GM21576 (cell line): ENCODE data around the gene ROBO1.

ENCODE experiments used
- ATAC-seq: cut with Tn5 transposase; IDR thresholded peaks from one replicate; pipeline ENCODE4 v1.9.1; 2021; ENCODE audit warnings: mild to moderate bottlenecking, moderate library complexity; ENCODE audit not compliant: unreplicated experiment

The ROBO1 gene

DNA sequence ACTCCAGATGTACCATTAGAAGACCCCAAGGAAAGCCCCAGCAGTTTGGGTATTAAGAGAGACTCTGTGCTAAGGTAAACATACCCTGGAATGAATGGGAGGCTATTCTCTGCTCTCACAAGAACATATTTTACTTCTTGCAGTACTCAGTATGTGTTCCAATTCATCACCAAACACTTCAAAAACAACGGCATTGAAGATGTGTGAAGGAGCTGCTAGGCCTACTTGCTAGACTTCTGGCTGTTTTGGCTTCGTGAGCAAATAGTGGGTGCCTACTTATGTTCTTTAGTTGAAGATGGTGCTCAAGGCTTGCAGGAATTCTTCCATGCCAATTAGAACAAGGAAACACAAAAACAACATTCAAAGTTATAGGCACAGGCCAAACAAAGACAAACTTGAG lies 514.5 kb downstream of the ROBO1 start:
- no peak for ATAC-seq

DNA sequence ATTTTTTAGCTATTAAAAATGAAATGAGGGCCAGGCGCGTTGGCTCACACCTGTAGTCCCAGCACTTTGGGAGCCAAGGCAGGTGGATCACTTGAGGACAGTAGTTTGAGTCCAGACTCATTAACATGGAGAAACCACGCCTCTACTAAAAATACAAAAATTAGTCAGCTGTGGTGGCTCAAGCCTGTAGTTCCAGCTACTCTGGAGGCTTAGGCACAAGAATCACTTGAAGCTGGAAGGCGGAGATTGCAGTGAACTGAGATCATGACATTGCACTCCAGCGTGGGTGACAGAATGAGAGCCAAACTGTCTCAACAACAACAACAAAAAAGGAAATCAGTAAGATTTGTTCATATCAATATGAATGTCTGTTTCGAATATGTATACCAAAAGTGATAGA lies 517.1 kb downstream of the ROBO1 start:
- ATAC-seq, result no peak

DNA sequence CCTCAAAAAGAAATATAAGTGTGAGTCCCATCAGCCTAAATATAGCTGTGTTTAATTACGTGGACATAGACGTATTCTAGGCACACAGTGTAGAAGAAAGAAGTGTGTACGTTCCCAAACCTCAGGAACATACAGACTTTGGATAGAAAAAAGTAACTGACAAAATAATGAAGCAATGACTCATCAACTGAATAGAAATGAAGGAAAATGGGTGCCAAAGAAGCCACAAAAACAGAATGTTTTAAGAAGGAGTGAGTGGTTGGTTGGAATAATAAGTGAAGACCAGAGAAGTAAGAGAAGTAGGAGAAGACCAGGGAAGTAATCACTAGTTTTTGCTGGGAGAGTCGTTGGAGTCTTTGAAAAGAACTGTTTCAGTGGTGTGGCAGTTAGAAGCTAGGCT lies 518.1 kb downstream of the ROBO1 start:
- ATAC-seq, result no peak

DNA sequence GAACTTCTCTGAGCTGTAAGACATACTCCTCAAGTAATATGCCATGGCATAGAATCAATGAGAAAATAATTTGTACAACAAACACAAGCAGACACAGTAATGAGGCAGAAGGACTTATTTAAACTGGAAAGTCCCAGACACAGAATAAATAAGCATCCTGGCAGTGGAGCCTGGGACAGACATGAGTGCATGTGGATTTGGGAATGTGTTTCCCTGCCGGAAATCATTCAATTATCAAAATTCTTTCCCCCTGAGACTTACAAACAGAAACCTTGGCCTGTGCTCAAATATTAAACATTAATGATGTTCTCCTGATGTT lies 520.1 kb downstream of the ROBO1 start:
- no peak for ATAC-seq

DNA sequence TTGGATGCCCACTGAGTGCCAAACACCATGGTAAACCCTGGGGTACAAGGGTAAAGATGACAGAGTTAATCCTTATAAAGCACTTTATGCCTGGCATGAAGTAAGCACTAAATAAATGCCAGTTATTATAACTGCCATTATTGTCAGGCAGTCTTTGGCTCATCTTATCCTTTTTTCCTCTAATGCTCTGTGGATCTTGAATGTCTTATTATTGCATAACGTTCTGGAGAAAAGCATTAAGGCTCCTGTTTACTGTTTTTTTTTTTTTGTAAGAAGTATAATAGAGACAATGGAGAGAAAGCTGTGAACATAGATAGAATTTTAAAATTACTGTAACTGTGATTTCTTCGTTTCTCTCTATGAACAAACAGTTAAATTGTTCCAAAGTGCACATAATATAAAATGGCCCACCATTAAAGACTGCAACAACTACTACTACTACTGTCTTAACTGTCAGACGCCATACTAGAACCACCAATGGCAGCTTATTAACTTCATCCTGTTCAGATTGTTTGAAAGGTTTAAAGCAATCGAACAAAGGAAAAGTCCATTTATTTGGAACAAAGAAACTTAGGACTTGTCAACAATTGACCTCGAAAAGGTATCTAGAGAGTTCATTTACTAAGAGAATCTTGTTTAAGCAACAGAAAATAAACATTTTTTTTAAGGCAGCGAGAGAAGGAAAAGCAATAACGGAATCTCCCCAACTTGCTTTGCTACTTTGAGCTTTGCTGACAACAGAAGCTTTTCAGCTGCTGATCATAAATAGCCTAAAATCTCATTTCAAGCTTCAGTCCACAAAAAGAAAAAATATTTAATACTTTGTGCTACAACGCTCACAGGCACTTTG lies 520.7 kb downstream of the ROBO1 start:
- no peak for ATAC-seq

DNA sequence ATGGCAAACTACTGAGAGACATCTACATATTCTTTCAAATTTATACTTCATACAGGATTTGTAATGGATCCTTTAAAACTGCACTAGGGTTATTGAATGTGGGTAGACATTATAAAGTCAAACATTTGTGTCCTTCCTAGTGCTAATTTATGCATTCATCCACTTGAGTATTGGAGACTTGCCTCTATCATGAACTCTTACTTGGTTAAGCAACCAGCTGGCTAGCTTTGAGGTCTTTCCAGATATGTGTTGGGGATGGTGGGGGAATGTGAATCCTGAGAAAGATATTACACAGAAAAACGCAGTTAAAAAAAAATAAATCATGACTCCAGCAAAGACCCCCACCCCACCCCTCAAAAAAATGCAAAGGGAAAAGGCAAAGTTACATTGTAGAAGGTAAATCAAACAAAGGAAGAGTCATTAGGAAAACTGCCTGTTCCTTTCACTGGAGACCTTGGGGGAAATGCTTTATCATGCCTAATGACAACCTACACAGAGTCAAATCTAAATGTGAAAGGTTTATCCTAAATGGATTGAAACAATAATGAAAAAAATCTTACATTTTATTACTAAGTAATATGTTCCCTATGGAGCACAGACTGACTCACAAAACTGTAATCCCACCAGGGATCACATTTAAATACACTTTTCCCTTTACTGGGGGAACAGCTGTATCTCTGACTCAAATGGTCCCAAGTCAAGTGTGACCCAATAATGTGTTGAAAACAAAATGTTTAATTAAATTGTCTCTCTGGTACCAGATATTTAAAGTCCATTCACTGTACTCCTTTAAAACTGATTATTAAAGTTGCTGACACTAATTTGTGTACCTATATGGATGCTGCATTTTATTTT lies 522.3 kb downstream of the ROBO1 start:
- ATAC-seq, result no peak

DNA sequence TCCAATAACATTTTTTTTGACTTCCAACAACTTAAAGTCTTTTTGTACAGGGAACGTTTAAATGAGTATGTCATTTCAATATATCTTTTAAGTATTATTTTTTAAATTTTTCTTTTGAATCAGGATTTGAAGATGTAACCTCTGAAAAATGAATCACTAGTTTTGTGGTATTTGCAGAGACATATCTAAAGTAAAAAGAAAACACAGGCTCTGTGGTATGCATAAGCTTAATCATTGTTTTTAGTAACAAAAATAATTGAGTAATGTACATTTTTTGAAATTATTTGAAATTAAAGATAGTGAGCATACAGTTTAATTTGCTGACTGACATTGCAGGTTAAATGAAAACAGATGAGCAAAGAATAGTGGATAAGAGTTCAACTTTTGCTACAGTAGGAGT lies 531.3 kb downstream of the ROBO1 start:
- ATAC-seq, result no peak

DNA sequence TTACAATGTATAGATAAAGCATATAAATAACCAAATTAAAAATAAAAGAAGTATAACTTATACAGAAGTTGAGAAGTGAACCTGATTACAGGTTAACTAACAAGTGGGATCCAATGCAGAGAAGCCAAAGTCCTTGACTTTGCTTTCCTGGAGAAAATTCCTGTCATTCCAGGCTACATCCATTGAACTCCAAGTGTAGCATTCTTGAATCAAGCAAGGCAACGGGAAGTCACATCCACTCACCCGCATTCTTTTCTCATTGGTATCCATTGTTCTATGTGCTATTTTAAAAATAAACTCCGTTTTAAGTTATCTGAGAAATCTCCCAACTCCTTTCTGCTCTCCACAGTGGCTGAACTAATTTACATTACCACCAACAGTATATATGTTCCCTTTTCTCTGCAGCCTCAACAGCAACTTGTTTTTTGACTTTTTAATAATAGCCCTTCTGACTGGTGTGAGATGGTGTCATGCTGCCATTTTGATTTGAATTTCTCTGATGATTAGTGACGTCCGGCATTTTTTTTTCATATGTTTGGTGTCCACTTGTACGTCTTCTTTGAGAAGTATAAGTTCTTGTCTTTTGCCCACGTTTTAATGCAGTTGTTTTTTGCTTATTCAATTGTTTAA lies 534.3 kb downstream of the ROBO1 start:
- ATAC-seq, result no peak

DNA sequence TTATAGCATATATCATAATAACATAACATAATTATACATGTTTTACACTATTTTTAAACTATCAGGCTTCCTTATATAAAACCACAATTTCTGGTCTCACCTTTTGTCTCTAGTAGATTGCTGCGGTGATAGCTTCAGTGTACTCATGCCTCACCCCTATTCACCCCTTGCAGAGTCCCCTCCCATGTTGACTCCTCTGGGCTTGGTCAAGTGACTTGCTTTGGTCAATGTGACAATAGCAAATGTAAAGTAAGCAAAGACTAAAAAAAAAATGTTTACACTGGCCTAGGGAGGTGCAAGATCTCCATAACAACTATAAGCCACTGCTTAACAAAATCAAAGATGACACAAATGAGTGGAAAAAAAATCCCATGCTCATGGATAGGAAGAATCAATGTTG lies 537.5 kb downstream of the ROBO1 start:
- no peak for ATAC-seq

DNA sequence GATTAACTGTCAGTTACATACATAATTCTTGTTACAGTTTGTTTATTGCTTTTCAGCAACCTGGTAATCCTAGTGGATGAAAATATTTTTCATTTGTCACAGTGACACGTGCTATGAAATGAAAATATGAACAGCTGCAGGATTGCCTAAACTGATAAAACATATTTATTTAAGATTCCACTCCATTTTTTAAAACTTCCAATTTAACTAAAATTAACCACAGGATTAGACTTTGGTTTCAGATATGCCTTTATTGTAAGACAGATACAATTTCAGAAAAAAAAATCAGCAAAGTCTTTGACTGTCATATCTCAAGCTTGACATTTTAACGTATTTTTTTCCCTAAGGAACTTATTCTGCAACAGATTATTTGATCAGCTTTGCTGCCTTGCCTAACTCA lies 550.7 kb downstream of the ROBO1 start:
- no peak for ATAC-seq

DNA sequence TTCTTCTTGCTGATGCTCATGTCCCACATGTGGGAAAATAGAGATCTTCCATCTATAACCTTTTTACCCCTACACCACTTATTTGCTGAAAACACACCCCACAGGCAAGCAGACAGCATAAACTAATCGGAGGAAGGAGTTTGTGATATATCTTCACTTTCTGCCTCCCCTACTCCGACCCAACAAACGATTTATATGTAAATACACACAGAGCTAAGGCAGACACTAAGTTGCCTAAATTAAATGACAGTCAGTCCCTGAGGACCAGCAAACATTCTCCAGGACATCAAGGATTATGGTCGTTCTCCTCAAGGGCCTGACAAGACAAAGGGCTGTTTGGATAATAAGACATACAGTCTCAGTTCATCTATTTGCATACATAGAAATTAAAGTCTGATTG lies 552.5 kb downstream of the ROBO1 start:
- ATAC-seq, result no peak

DNA sequence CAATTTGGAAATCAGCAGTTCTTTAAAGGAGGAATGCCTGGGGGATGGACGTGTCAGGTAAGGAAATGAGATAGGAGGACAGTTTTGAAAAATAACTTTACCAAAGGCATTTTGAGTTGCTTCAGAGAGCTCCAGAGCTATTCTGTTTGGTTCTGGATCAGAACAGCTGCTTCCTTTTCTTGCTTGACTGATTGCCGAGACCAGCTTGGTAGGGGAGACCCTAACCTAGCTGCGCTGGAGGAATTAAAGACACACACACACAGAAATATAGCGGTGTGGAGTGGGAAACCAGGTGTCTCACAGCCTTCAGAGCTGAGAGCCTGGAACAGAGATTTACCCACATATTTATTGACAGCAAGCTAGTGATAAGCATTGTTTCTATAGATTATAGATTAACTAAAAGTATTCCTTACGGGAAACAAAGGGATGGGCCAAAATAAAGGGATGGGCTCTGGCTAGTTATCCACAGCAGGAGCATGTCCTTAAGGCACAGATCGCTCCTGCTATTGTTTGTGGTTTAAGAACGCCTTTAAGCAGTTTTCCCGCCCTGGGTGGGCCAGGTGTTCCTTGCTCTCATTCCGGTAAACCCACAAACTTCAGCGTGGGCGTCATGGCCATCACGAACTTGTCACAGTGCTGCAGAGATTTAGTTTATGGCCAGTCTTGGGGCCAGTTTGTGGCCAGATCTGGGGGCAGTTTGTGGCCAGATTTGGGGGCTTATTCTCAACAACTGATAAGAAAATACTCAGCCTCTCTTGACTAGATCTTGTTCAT lies 556.0 kb downstream of the ROBO1 start:
- ATAC-seq, result no peak

DNA sequence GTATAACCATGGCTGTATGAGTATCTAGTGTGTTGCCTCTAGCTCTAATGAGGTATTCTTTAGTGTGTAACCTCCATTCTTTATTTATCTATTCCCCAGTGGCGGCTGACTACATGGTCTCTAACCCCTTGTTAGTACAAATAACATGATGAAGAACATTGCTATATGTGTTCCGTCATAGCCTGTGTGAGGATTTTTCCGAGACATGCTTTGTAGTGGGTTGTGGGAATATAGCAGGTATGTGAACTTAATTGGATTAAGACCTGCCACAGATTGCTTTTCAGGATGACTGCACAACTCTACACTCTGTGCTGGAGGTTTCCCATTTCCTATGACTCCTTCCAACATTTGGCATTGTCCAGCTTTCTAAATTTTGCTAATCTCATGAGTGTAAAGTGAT lies 563.4 kb downstream of the ROBO1 start:
- no peak for ATAC-seq

DNA sequence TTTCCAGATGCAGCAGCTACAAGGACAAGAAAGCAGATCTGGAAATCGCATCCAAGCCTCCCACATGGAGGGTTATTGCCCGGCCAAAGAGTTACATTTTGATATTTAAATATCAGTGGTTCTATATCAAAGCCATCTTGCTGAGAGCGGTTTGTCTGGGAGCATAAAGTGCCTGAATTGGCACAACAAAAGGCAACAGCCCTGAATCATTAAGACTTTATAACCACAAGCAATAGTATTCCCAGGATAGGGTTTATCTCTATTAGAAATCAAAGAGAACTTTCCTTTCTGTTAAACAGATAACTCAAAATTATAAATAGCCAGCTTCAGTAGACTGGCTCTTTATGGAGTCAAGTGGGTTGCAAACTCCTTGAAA lies 564.7 kb downstream of the ROBO1 start:
- no peak for ATAC-seq

DNA sequence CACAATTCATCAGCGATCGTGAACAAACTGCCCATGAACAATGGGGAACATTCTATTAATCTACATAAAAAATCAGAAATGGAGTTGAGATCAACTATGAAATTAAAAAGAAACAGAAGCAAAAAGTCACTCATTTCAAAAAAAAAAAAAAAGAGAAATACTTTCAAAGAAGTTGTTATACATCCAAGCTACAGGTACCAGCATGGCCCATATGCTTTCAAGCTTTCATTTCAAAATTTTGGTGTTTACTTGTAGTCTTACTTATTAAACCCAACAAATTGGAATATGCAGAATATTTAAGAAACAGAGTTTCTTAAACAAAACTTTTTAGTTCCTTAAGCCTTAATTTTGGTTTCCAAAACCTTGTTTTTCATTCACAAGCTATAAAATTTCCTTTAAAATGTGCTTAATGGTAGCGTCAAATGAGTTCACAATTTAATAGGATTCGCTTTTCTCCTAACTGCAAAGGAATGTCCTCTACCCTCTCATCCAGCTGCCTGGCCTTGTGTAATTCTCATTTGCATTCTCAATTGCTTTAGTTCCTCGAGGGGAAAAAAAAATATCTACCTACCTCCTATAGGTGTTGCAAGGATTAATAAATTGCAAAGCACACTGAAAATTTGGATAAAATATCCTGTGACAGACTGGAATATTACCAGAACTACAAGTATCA lies 565.2 kb downstream of the ROBO1 start:
- ATAC-seq, result no peak

DNA sequence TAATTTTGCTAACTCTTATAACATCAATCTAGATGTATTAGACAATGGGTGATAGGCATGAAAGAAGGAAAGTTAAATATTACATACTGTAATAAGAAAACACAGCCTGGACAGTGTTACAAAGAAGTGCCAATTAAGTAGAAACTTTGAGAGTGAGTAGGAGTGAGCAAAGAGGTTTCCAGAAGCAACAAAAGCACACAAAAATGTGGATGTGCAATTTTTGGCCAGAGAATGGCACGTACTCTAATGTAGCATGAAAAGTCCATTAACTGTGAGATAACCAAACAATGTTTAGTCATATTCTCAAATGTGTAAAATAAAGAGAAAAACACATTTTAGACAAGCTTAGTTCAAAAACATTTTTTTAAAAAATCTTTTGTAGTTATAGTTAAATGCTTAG lies 567.3 kb downstream of the ROBO1 start:
- ATAC-seq, result no peak

DNA sequence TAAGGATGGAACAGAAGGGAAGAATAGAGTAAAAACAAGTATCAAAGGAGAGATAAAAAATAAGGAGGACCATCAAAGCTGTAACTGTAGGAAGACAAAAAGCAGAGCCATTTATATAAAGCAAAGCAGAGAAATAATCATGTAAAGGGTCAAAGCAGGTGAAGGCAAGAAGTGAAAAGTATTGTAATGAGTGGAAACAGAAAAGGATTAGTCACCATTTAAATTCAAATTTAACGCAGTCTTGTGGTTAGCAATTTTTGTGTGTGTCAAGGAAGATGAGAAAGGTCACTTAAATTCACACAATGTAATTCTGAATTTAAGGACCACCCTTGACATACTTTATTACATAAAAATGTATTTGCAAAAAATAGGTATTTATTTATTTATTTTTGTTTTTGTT lies 567.8 kb downstream of the ROBO1 start:
- no peak for ATAC-seq

DNA sequence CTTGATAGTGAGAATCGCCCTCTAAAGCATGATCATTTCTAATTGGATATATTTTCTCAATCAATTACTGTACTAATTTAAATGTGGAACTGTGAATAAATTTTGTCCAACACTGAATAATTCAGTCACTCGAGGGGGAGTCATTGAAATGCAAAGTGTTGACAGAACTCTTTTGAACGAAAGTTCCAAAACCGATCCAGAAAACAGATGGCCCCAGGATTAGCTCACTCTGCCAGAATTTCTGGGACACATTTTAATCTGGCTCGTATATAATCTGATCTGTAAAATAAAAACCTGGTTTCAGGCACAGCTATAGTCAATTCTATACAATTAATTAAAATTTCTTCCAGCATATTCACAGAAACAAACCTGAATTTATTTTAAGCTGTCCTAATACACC lies 580.4 kb downstream of the ROBO1 start:
- ATAC-seq, result no peak

DNA sequence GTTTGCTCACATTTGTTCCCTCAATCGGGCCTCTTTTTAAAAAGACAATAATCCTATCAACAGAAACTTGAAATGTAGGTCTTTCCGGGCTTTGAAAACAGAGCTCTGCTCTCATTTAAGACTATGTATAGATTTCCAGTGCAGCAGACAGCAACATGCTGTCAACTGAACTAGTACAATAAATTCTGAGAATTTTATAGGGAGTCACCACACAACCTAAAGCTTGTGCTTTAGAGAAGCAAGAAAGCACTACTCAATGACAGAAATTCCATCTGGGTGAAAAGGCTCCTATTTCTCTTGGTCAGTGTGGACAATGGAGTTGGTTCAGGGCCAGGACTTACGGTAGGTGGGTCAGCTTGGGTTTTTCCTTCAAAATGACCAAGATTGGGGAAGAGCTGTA lies 583.5 kb downstream of the ROBO1 start:
- ATAC-seq, result no peak

DNA sequence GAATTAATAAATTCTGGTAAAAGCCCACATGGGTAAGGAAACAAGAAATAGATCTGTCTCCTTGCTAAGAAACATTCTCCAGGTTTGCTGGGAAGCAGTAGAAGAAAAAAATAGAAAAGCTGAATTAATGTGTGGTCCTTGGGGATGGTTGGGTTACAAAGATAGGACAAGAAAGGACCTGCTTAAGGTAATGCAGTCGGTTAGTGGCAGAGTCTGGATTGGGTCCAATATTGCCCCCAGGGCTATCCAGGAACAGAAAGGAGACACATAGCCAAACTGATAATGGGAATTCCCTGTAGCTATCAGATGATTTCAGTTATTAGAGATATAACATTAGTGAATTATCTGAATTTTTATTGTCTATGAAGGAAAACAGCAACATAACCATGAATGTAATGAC lies 584.3 kb downstream of the ROBO1 start:
- ATAC-seq, result no peak
